Measurements from ENCODE around the gene GATAD2B.

DNA sequence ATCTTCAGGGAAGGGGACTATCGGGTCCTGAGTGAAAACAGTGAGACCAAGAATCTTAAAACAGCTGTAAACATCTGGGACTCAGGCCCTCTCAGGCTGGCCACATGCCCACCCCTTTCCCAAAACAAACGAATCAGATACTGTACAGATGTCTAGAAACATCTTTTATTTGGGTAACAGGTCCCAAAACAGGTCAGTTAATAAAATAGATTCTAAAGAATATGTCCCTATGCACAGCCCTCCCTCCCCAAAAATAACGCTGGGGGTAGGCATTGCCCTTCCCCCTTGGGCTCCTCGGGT lies 36.1 kb upstream of the GATAD2B start:
- TF ChIP-seq, protein P1, sequence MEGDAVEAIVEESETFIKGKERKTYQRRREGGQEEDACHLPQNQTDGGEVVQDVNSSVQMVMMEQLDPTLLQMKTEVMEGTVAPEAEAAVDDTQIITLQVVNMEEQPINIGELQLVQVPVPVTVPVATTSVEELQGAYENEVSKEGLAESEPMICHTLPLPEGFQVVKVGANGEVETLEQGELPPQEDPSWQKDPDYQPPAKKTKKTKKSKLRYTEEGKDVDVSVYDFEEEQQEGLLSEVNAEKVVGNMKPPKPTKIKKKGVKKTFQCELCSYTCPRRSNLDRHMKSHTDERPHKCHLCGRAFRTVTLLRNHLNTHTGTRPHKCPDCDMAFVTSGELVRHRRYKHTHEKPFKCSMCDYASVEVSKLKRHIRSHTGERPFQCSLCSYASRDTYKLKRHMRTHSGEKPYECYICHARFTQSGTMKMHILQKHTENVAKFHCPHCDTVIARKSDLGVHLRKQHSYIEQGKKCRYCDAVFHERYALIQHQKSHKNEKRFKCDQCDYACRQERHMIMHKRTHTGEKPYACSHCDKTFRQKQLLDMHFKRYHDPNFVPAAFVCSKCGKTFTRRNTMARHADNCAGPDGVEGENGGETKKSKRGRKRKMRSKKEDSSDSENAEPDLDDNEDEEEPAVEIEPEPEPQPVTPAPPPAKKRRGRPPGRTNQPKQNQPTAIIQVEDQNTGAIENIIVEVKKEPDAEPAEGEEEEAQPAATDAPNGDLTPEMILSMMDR (IDR thresholded peaks at IDR 0.05), result no peak
- no peak for TF ChIP-seq POLR2A (IDR thresholded peaks at IDR 0.05)

Data from esophagus squamous epithelium (tissue), 4 donors.